LNCAP (cell line): Measurements from ENCODE around the gene RAB33A.

Experiments used
- CTCF ChIP-seq: fragments of 450-650 bp; IDR thresholded peaks from 2 replicates; pipeline ENCODE4 v1.5.1; 2017; ENCODE audit warnings: mild to moderate bottlenecking

RAB33A gene

GRCh38 chrX:130184857-130185256 lies 13.1 kb downstream of the RAB33A start:
- TF ChIP-seq CTCF = no peak

- no peak for TF ChIP-seq CTCF
Measured at GRCh38 chrX:130186651-130187050, 14.9 kb downstream of the RAB33A start.

GRCh38 chrX:130190801-130191200 lies 19.0 kb downstream of the RAB33A start:
- TF ChIP-seq CTCF = no peak

GRCh38 chrX:130196466-130196865 lies 24.7 kb downstream of the RAB33A start:
- TF ChIP-seq CTCF = no peak

GRCh38 chrX:130197464-130197863 lies 25.7 kb downstream of the RAB33A start:
- no peak for TF ChIP-seq CTCF

- no peak for TF ChIP-seq CTCF
Measured at GRCh38 chrX:130204647-130205046, 32.9 kb downstream of the RAB33A start.

- TF ChIP-seq CTCF = no peak
Measured at GRCh38 chrX:130211415-130212186, 39.8 kb downstream of the RAB33A start.

- no peak for TF ChIP-seq CTCF
Measured at GRCh38 chrX:130212371-130212770, 40.6 kb downstream of the RAB33A start.
